Right lobe of liver (tissue), 4 donors: ENCODE results near the gene IQUB.

ENCODE experiments used
- CTCF ChIP-seq, 4 donors: fragments of 200-600 bp in 3 of 4; fragments of 450-650 bp in 1 of 4; IDR thresholded peaks; one replicate each; pipeline versions ENCODE4 v1.5.1 to v1.8.0; 2016 to 2022; ENCODE audit warnings: antibody characterized with exemption in 4 of 4, mild to moderate bottlenecking in 2 of 4
- POLR2A ChIP-seq: fragments of 450-650 bp; IDR thresholded peaks from one replicate; pipeline ENCODE4 v1.6.1; 2017; ENCODE audit warnings: antibody characterized with exemption, mild to moderate bottlenecking
- donor health status: DM: no; HTN: no; CAD: no.
- donor health status: DM: no; HTN: no; CAD: no.
- donor health status: DM: no; HTN: yes; CAD: no.

- TF ChIP-seq POLR2A (no peak), CTCF (IDR thresholded peaks at IDR 0.05) (no peak)
Measured at GRCh38 chr7:123472327-123472726, 62.1 kb downstream of the IQUB start.
